HG03442 (cell line): ENCODE data around the gene MTRF1.
"Not testable (repeated sequence)": the region's sequence is repeated elsewhere in the genome, so short reads cannot be mapped to it uniquely, and the experiment has no call there.

Experiments used
- ATAC-seq: cut with Tn5 transposase; IDR thresholded peaks from one replicate; pipeline ENCODE4 v1.9.1; 2021; ENCODE audit warnings: mild to moderate bottlenecking, moderate library complexity; ENCODE audit not compliant: unreplicated experiment

Gene MTRF1

GRCh38 chr13:41178040-41178439, 85.3 kb downstream of the MTRF1 start:
- ATAC-seq: no peak

- ATAC-seq: no peak
These were observed 85.8 kb downstream of the MTRF1 start for GRCh38 chr13:41177616-41178015.

- ATAC-seq: not testable (repeated sequence)
These were observed 87.8 kb downstream of the MTRF1 start for GRCh38 chr13:41175576-41175975.
